Left lobe of liver (tissue), 2 donors: Measurements from ENCODE around the gene MGAT3. TPM values are rescaled to one million over a fixed set of nuclear protein-coding genes. Genes with fewer than 3 reads are reported as not detected.

Experiments
- ATAC-seq: fragments of 200-7000 bp; cut with Tn5 transposase; one replicate; pipeline ENCODE4 v1.9.1; 2020; ENCODE audit warnings: mild to moderate bottlenecking, moderate library complexity
- DNase-seq: peaks from one replicate; pipeline ENCODE4 v3.0.0-alpha.2; 2020; ENCODE audit warnings: low spot score
- total RNA-seq: library from RNA; stranded (reverse); gene quantifications from one replicate; pipeline ENCODE4 v1.2.1, GENCODE V29; 2021
- donor health status: DM: no; HTN: no; CAD: no; lungs with moderate emphysema.
- donor health status: DM: no; HTN: yes; CAD: no.

MGAT3 gene
- total RNA-seq, 1 donor from 2014 or later, result 0.13 TPM

DNA sequence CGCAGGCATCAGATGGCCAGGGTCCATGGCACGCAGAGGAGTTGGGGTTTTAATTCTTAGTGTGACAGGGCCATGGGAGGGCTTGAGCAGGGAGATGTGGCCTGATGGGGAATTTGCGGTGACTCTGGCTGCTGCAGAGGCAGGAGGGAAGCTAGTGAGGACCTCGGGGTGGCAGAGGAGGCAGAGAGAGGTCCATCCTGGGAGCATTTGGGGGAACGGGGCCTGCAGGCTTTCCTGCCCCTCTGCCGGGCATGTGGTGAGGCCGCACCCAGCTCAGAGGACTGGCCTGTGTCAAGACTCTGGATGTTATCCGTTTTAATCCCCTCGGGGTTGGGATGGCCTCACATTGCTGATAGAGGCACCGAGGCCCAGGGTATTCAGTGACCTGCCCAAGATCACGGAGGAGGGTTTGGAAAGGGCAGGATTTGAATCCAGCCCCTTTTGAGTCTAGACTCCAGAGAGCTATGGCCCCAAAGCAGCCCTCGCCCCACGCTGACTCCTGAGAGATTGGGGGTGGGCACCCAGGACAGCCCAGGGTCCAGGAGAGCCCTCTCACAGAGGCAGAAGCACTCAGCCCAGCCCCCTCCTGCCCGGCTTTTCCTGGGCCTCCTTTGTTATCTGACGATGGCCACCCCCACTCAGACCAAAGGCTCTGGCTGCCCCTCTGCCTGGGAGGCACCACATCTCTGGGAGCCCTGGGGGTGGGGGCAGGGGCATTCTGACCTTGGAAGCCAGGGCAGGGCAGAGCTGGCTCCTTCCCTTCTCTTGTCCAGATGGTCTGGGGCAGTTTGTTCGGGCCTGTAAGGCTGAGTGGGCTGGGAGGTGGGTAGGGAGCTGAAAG, 13.9 kb downstream of the MGAT3 start:
- DNase-seq (no peak), ATAC-seq (no peak)

DNA sequence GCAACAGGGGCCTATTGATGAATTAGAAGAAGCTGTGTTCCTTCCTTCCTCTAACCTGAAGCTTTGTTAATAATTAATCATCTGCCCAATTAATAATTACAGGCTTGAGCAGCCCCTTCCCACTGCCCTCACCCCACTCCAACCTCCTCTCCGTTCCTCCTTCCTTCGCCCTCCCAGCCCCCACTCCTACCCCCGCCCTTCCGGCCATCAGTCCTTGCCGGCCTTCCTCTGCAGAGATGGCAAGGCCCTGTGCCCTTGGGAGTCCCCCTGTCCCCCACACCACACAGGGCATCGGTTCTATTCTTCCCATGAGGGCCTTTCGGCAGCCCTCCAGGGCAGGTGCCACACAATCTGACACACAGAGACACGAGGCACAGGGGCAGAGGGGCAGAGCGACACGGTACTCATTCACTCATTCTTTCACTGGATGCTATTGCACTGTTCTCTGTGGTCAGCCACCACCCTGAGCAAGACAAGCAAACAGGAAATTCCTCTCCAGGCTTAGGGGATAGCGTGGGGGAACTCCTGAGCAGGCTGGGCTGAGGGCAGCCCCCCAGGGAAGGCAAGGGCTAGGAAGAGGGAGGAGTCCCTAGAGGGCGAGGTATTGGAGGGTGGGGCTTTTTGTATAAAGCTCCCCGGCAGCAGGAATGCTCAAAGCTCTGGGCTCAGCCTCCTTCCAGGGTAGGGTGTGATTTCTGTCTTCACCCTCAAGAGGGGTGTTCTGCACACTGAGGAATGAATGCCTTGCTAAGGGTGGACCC, 14.7 kb downstream of the MGAT3 start:
- DNase-seq (no peak), ATAC-seq (no peak)

DNA sequence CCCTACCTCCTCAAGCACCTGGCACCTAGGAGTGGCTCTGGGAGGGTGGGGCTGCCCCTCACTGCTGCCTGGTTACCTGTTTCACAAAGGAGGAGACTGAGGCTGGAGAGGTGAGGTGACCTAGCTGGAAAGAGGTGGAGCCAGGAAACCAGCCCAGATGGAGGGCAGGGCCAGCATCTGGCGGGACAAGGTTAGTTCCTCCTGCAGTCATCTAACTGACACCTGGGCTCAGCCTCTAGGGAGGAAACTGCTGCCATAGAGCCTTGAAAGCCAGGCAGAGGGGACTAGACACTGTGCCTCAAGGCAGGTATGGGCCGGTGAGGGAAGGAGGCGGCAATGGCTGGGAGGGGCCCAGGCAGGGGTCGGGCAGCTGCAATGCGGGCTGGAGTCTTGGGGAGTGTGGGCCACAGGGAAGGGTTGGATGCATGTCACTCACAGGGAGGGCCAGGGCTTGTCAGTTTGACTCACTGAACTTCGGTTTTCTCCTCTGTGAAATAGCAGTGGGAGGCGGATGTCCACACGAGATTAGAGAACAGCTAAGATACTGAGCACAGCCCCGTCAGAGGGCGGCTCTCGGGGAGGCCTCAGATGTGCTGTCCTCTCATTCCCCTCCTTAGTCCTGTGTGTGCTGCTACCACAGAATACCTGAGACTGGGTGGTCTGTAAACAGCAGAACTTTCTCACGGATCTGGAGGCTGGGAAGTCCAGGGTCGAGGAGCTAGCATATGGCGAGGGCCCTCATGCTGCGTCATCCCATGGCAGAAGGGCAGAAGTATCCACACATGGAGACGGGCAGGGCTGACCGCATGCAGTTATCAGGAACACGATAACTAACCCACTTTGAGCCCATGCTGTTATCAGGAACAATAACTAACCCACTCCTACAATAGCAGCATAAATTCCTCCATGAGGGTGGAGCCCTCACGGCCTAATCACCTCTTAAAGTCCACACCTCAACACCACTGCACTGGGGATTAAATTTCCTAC, 16.1 kb downstream of the MGAT3 start:
- ATAC-seq (no peak), DNase-seq (no peak)

DNA sequence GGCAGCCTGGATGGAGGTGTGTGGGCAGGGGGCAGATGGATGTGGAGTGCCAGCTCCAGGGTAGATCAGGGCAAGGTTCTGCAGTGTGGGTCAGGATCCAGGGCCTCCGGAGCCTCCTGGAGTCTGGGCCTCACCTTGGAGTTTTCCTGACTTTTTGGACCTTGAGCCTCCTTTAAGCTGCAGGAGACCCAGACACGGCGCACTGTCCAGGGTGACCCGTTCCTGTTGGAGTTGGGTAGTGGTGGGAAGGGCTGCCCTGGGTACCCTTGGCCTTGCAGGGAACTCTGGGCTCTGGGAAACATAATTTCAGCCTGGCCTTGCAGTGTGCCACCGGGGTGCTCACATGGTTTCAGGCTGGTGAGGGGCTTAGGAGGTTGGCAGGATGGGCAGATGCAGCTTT, 17.0 kb downstream of the MGAT3 start:
- DNase-seq, result no peak
- no peak for ATAC-seq

DNA sequence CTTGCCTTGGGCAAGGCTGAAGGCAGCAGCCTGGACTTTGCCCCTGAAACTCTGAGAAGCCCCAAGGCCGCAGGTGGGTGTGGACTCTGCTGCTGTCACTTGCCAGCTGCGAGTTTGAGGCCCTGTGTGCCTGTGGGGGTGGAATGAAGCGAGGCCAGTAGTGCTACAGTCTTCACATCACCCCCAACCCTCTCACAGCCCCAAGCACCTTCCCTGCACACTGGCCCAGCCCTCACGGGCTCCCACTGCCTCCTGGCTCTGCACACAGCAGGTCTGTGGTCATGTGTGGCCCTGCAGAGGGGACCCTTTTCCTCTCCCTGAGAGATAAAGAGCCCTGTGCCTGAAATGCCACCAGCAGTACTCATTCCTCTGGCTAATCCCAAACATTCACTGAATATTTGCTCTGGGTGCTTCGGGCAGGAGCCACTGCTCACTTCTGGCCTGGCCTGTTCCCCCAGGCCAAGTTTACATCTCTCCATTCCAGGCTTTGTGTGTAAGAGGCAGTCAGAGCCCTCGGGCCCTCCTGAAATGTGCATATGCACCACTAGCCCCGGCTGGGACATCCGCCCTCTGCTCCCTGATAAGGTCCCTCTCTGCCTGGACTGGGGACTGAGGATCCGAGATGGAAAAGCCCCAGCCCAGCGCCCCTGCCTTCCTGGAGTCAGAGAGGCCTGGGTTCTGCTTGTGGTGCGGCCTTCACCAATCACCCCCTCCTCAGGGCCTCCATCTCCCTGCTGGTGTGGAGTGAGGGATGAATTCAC, 17.7 kb downstream of the MGAT3 start:
- ATAC-seq (no peak), DNase-seq (no peak)

DNA sequence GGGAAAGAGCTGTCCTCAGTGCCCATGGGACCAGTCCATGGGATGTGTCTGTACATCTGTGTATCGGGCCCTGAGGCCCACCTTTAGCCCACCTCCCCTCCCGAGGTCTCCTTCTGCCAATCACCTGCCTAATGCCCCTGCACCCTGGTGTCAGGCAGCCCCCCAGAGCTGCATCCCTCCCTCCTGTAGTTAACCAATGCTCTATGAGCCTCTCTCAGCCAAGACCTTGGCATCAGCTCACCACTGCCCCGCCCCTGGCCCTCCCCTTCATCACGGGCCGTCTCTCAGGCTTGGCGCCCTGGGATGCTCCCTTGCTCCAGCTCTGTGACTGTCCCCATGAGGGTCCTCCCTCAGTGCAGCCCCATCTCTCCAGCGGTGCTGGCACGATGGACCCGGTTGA, 18.5 kb downstream of the MGAT3 start:
- ATAC-seq (no peak), DNase-seq (no peak)

DNA sequence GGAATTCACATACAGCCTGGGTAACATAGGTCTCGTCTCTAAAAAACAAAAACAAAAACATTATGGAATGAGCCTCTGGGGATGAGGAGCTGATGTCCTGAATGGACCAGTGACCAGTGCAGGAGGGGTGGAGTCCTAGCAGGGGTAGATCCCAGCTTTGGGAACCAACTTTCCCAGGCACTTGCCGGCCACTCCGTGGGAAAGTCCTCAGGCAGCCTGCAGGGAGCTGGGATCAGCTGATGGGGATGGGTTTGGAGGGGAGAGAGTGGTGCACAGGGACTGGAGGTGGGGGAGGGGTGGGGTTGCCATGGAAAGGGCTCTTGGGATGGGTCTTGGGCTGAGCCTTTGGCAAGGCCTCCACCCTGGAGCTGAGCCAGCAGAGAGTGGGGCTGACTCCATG, 19.1 kb downstream of the MGAT3 start:
- ATAC-seq (no peak), DNase-seq (no peak)

DNA sequence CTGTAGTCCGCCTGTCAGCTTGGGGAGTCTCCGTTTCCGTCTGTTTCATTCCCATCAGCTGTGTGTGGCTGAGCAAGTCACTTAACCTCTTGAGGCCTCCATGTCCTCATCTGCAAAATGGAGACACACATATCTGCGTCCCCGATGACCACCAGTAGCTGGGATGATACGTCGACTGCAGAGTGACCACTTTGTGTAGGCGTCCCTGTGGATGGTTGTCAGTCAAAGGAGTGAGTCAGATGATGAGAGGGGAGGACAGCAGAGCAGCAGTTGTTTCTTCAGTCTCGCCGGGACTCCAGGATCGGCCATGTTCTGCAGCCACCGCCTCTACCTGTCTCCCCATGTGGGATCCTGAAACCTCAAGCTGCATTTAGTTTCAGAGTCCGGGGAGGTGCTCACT, 19.9 kb downstream of the MGAT3 start:
- ATAC-seq, result no peak
- DNase-seq, result no peak

DNA sequence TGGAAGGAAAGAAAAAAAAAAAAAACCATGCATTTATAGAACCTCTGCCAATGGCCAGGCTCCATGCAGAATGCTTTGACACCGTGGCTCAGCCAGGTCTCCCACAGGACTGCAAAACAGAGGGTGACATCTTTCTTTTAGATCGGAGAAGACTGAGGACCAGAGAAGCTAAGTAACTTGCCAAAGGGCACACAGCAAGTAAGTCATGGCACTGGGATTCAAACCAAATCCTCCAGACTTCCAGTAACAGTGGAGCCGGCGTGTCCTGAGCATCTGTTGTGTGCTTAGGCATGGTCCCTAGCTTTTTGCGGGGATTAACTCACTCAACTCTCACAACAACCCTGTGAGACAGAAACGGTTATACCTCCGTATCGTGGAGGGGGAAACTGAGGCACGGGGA, 20.7 kb downstream of the MGAT3 start:
- no peak for ATAC-seq
- DNase-seq, result no peak

DNA sequence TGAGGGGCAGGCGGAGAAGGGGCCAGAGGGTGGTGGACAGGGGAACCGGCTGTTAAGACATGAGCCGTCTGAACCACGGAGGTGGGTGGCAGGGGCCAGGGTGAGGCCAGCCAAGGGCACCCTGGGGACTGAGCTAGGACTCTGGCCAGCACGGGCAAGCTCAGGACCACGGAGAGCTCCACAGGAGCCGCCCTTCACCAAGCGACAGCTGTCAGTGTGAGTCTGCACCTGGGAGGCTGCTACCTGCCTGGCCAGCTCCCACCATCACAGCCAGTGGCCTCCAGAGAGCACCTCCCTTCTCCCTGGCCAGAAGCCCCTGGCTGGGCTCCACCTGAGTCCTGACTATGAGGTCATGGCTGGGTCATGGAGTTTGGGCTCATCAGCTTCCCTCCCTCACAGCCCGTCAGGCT, 21.6 kb downstream of the MGAT3 start:
- DNase-seq, result no peak
- ATAC-seq, result peak; percentile 87

DNA sequence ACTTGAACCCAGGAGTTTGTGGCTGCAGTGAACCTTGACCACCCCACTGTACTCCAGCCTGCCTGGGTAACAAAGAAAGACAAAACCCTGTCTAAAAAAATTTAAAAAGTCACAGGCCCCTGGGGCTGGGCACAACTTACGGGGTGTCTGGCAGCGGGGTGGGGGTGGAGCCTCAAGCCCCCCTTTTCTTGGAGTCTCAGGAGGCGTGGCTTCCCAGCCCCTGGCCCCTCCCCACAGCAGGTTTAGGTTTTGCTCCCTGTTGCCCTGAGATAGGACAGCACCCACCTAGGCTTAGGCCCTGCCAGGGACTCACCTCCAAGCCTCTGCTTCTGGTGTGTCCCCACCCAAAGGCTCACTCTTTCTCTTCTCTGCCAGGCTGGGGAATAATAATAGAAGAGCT, 22.4 kb downstream of the MGAT3 start:
- DNase-seq (no peak), ATAC-seq (no peak)

DNA sequence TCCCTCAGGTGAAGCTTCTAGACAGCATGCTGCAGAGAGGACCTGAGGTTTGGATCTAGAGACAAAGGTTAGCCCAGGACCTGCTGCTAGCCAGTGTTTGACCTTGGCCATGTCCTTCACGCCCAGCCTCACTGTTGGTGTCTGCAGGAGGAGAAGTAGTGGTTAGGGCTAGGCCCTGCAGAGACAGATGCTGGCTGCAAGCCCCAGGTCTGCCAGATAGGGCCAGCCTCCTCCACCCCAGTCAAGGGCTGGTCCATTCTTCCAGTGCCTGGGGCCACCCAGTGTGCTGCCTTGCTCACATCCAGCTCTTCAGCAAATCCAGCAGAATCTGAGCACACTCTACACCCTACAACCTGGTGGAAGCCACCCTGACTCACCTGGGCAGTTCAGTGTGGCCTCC, 23.7 kb downstream of the MGAT3 start:
- ATAC-seq (no peak), DNase-seq (no peak)

DNA sequence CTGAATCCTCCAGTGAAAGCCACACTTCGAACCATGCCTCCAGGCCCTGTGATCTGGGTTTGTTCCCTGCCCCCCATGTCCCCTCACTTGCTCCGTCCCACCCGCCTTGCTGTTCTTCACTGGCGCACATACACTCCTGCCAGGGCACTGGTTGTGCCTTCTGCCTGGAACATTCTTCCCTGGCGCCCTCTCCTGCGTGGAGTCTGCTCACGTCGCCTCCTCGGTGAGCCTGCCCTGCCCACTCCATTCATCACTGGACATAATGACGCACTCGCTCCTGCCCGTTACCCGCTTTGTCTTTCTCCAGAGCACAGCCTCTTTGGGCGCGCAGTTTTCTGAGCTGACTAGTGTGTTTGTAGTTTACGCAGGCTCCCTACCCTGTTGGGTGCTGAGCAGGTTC, 24.2 kb downstream of the MGAT3 start:
- no peak for DNase-seq
- no peak for ATAC-seq

DNA sequence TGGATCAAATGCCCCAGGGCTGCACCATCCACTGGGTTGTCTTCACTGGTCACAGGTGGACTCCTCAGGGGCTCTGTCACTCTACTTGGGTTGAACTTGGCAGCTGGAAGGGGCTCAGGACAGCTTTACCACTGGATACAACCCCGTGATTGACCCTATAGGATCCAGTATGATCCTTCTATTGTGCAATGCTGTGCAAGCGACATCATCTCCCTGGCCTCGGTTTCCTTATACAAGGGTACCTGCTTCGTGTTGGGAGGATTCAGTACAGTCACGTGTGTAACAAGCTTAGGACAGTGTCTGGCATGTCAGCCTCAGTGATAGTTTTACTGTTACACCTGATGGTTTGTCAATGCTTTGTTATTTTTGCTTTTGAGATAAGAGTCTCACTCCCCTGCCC, 24.8 kb downstream of the MGAT3 start:
- ATAC-seq (no peak), DNase-seq (no peak)

DNA sequence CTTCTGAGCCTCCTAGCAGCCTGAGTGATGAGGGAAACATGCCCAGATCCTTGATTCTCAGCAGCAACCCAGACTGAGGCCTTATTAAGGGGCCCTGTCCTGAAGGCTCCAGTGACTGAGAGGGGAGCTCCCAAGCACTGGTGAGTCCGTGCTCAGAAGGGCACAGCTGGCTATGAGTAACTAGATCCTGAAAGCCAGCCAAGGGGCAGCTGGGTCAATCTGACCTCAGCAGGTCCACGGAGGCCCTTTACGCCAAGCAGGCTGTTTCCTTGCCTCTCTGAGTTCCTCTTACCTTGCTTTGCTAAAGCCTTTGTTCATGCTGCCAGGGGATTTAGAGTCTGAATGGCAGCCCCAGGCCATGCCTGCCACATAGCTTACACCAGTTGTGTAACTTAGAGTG, 26.0 kb downstream of the MGAT3 start:
- ATAC-seq, result peak; percentile 60
- DNase-seq, result no peak

DNA sequence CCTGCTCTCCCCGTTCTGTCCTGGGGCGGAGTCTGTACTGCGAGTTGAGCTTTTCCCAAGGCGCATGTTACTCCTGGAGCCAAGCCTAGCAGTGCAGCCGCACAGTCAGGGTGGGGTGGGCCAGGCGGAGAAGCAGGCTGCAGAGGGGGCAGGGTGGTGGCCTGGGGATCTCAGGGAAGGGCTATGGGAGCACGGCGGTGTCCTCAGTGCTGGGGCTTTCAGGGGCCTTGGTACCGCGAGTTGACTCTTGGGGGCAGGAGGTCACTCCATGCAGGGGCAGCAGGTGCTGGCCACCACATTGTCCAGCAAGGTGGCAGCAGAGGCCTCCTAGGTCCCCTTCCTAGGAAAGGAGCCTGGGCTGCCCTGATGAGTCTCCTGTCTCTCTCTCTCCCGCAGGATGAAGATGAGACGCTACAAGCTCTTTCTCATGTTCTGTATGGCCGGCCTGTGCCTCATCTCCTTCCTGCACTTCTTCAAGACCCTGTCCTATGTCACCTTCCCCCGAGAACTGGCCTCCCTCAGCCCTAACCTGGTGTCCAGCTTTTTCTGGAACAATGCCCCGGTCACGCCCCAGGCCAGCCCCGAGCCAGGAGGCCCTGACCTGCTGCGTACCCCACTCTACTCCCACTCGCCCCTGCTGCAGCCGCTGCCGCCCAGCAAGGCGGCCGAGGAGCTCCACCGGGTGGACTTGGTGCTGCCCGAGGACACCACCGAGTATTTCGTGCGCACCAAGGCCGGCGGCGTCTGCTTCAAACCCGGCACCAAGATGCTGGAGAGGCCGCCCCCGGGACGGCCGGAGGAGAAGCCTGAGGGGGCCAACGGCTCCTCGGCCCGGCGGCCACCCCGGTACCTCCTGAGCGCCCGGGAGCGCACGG, 30.4 kb downstream of the MGAT3 start:
- ATAC-seq (no peak), DNase-seq (no peak)

DNA sequence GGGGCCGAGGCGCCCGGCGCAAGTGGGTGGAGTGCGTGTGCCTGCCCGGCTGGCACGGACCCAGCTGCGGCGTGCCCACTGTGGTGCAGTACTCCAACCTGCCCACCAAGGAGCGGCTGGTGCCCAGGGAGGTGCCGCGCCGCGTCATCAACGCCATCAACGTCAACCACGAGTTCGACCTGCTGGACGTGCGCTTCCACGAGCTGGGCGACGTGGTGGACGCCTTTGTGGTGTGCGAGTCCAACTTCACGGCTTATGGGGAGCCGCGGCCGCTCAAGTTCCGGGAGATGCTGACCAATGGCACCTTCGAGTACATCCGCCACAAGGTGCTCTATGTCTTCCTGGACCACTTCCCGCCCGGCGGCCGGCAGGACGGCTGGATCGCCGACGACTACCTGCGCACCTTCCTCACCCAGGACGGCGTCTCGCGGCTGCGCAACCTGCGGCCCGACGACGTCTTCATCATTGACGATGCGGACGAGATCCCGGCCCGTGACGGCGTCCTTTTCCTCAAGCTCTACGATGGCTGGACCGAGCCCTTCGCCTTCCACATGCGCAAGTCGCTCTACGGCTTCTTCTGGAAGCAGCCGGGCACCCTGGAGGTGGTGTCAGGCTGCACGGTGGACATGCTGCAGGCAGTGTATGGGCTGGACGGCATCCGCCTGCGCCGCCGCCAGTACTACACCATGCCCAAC, 31.2 kb downstream of the MGAT3 start:
- no peak for ATAC-seq
- DNase-seq, result no peak

DNA sequence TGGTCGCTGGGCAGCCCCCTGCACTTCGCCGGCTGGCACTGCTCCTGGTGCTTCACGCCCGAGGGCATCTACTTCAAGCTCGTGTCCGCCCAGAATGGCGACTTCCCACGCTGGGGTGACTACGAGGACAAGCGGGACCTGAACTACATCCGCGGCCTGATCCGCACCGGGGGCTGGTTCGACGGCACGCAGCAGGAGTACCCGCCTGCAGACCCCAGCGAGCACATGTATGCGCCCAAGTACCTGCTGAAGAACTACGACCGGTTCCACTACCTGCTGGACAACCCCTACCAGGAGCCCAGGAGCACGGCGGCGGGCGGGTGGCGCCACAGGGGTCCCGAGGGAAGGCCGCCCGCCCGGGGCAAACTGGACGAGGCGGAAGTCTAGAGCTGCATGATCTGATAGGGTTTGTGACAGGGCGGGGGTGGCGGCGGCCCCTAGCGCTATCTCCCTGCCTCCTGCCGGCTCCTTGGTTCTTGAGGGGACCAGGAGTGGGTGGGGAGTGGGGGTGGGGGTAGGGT, 31.8 kb downstream of the MGAT3 start:
- DNase-seq (no peak), ATAC-seq (no peak)
